ENCODE measurements around the gene SLC16A14. TPM values are rescaled to one million over a fixed set of nuclear protein-coding genes. Genes with fewer than 3 reads are reported as not detected.

The SLC16A14 gene
- total RNA-seq, 2 donors from 2014 or later: 5.3 to 7.9 TPM

DNA sequence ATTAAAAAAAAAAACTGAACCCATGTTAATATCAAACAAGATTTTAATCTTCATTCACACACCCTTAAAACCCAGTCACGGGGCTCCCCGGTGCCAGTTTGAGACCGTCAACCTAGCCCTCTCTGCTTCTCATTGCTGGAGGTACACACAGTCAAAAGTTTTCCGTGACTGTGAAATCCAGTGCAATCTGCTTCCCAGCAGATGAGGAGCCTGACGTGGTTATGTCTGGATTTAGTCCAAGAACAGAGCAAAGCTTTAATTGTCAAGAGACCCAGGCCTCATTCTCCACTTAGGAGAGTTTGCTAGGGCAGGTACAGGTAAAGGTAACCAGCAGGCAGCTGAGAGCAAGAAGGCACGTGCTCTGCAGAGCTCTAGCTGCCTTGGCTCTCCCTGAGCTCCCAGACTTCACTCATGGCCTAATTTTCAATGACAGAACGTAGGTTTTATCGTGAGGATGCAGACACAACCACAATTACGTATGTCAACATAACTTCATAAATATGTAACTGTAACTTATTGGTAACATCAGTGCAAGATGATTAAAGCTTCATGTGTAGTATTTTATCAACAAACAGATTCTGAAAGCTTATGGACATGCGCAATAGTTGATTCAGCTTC is 56.3 kb downstream of the SLC16A14 start:
- Histone ChIP-seq H3K4me3 (no peak overlapping the region), H3K27ac (no peak overlapping the region), H3K36me3 (no peaks in the 10 kb centered on the region), H3K9ac (ENCODE audit: low read depth in 2 of 2, low read length in 2 of 2) (no peak overlapping the region), H3K9me3 (no peaks in the 10 kb centered on the region), H3K4me1 (no peaks in the 10 kb centered on the region), H3K27me3 (no peaks in the 10 kb centered on the region)
- intact Hi-C loops (cut with DNase I): loop anchor here (5.0 kb wide), 1 partner anchor 55 kb away; the partner anchor contains the start of gene SLC16A14
- no peak for DNase-seq
- TF ChIP-seq, protein P1, sequence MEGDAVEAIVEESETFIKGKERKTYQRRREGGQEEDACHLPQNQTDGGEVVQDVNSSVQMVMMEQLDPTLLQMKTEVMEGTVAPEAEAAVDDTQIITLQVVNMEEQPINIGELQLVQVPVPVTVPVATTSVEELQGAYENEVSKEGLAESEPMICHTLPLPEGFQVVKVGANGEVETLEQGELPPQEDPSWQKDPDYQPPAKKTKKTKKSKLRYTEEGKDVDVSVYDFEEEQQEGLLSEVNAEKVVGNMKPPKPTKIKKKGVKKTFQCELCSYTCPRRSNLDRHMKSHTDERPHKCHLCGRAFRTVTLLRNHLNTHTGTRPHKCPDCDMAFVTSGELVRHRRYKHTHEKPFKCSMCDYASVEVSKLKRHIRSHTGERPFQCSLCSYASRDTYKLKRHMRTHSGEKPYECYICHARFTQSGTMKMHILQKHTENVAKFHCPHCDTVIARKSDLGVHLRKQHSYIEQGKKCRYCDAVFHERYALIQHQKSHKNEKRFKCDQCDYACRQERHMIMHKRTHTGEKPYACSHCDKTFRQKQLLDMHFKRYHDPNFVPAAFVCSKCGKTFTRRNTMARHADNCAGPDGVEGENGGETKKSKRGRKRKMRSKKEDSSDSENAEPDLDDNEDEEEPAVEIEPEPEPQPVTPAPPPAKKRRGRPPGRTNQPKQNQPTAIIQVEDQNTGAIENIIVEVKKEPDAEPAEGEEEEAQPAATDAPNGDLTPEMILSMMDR (IDR thresholded peaks at IDR 0.05): no peak

DNA sequence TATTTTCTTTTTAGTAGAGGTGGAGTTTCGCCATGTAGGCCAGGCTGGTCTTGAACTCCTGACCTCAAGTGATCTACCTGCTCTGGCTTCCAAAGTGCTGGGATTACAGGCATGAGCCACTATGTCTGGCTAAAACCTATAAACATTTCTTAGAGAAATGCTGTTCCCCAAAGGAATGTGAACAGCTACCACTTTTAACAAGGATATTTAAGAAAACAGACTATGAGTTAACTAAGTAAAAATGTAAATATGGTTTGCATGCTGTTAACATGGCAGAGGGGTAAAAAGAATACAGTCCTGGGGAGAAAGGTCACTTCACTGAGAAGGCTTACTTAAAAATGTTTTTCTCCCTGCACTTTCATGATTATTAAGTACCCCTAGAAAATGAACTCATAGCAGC is 57.1 kb downstream of the SLC16A14 start:
- Histone ChIP-seq H3K27me3 (no peaks in the 10 kb centered on the region), H3K9me3 (no peaks in the 10 kb centered on the region), H3K4me3 (no peak overlapping the region), H3K4me1 (no peaks in the 10 kb centered on the region), H3K36me3 (no peaks in the 10 kb centered on the region), H3K27ac (no peak overlapping the region), H3K9ac (ENCODE audit: low read depth in 2 of 2, low read length in 2 of 2) (no peak overlapping the region)
- no peak for DNase-seq
- TF ChIP-seq, protein P1 (IDR thresholded peaks at IDR 0.05): no peak
- intact Hi-C loops (cut with DNase I): loop anchor here (5.0 kb wide), 1 partner anchor 56 kb away; the partner anchor contains the start of gene SLC16A14

DNA sequence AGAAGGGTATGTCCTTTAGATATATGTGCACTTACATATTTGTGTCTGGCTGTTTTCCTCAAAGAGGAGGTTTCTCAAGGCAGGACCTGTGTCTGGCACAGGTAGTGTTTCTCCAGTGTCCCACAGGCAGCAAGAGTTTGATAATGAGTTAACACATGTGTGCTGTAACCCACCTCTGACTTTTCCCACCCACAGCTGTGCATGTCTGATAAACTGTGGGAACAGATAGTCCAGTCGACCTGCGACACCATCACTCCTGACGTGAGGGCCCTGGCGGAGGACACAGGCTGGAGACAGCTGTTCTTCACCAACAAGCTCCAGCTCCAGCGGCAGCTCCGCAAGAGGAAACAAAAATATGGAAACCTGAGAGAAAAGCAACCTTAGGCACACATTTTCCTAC is 58.2 kb downstream of the SLC16A14 start:
- no peak for DNase-seq
- intact Hi-C loops (cut with DNase I): loop anchor here (5.0 kb wide), 1 partner anchor 57 kb away; the partner anchor contains the start of gene SLC16A14

DNA sequence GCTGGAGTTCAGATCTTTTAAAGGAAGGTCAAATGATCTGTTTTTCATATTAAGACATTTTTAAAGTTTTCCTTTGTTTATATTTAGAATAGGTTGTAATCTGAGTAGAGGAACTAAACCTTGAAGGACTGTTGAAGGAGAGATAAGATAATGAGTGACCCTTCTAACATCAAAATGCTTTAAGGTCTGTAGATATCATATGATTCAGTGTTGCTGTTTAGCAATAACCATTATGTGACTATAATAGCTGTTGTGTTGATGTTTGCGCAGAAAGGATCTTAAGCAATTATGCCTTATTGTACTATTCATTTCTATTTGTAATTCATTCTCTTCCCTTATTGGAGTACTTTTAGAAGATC is 60.0 kb downstream of the SLC16A14 start:
- Histone ChIP-seq H3K4me3 (no peak overlapping the region), H3K36me3 (no peaks in the 10 kb centered on the region)

More for the DNA sequence above, 58.2 kb downstream of the SLC16A14 start:
- Histone ChIP-seq H3K27ac (no peak overlapping the region), H3K4me3 (no peak overlapping the region), H3K4me1 (no peaks in the 10 kb centered on the region), H3K36me3 (no peaks in the 10 kb centered on the region), H3K27me3 (no peaks in the 10 kb centered on the region), H3K9ac (ENCODE audit: low read depth in 2 of 2, low read length in 2 of 2) (no peak overlapping the region), H3K9me3 (no peaks in the 10 kb centered on the region)
- TF ChIP-seq, protein P1 (IDR thresholded peaks at IDR 0.05): no peak

DNA sequence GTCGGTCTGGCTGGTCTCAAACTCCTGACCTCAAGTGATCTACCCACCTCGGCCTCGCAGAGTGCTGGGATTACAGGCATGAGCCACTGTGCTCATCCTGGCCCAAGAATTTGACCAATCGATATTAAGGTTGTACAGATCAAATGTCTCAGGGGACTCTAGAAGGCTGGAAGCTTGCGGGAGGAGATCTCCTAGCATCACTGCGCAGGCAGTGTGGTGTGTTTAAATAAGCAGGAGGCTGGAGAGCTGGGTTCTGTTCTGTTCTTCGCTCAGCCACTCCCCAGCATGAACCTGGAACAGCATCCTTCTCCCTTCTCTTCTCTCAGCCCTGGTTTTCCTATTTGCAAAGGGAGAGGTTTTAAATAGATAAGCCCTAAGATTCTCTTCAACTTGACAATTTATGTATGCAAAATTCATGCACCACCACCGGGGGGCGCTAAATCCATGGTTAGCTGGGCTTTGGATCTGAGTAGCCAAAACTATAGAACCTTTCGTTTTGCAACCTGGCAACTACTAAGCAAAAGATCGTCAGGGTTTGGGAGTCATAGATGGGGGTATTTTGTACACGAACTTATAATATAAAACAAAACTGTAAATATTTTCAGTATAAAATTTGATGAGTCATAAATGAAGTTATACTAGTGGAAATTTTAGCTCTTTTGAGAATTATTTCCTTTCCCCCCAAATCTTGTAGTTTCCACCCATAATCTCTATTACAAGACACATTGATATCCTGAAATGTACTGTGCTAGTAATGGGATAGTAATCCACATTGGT is 60.6 kb downstream of the SLC16A14 start:
- Histone ChIP-seq H3K4me1 (no peaks in the 10 kb centered on the region), H3K4me3 (no peak overlapping the region), H3K36me3 (no peaks in the 10 kb centered on the region), H3K27ac (no peak overlapping the region), H3K27me3 (no peaks in the 10 kb centered on the region), H3K9ac (ENCODE audit: low read depth in 2 of 2, low read length in 2 of 2) (no peak overlapping the region), H3K9me3 (no peaks in the 10 kb centered on the region)
- TF ChIP-seq, protein P1 (IDR thresholded peaks at IDR 0.05): peak; percentile 82
- DNase-seq: peak; percentile 84
- intact Hi-C loops (cut with DNase I): loop anchor here (1.0 to 2.0 kb wide), 2 partner anchors 152 to 603 kb away; no protein-coding TSS in a partner anchor

More for the DNA sequence above, 60.0 kb downstream of the SLC16A14 start:
- Histone ChIP-seq H3K4me1 (no peaks in the 10 kb centered on the region), H3K27ac (no peak overlapping the region), H3K27me3 (no peaks in the 10 kb centered on the region), H3K9me3 (no peaks in the 10 kb centered on the region), H3K9ac (ENCODE audit: low read depth in 2 of 2, low read length in 2 of 2) (no peak overlapping the region)
- TF ChIP-seq, protein P1 (IDR thresholded peaks at IDR 0.05): no peak
- DNase-seq: no peak
- intact Hi-C loops (cut with DNase I): loop anchor here (1.0 to 2.0 kb wide), 2 partner anchors 152 to 602 kb away; no protein-coding TSS in a partner anchor
